SK-N-DZ (cell line): ENCODE results near the gene MEGF10.

Experiments
- DNase-seq: peaks from one replicate; pipeline ENCODE4 v3.0.0-alpha.2; 2015; ENCODE audit warnings: low spot score

The MEGF10 gene

DNA sequence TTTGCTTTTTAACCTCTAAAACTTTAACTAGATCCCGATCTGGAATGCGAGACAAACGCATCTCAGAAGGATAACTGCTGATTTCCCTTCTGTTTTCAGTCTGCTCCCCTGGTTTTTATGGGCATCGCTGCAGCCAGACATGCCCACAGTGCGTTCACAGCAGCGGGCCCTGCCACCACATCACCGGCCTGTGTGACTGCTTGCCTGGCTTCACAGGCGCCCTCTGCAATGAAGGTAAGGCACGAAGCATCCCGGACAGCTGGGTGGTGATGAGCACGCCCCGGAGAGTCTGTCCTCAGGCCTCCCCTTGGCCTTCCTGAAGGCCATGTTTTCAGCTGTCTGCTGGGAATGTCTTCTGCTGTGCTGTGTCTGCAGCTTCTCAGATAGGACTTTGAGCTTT, 144.0 kb downstream of the MEGF10 start:
- no peak for DNase-seq

DNA sequence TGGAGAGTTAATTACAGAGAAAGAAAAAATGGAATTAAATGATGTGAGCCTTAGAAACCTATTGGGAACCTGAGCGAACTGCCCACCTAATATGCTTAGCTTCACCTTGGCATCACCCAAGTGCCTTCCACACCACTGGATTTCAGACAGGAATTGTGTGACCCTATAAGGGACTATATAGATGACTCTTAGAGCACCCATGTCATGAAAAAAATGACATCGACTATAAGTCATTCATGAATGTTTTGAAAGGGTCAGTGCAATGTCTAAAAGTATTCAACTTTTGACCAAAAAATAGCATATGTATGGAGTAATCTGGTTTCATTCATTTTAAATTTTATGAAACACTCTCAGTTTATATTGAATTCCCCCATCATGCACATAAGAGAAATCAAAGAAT, 145.2 kb downstream of the MEGF10 start:
- DNase-seq: no peak

DNA sequence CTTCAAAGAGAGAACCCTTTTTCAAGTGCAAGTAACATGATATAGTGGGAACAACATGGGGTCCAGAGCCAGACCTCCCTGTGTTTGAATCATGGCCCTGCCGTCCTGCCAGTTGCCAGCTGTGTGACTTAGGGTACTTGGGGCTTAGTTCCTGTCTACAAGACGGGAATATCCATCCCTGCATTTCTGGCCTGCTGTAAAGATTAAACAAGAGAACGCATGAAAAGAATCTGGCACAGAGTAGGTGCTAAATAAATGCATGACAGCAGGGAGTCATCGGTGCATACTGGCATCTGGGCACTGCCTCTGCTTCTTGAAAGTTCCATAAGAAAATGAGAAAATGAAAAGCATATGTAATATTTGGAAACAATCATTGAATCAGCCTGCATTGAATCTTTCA, 149.0 kb downstream of the MEGF10 start:
- no peak for DNase-seq

DNA sequence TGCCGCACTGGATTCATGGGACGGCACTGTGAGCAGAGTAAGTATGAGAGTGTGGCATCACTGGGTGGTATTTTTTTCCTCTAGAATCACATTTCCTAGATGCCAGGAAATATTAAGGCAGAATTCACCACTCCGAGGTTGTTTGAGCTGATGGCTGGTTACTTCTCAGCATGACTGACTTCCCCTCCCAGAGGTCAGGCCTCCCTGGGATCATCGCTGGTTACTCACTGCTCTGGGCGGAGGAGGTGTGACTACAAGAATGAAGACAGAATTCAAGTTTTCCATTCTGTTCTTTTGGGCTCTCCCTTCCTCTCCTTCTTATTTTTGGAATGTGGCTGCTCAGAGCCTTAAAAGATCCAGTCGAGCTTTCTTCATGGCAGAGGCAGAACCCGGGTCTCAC, 150.2 kb downstream of the MEGF10 start:
- DNase-seq: no peak

DNA sequence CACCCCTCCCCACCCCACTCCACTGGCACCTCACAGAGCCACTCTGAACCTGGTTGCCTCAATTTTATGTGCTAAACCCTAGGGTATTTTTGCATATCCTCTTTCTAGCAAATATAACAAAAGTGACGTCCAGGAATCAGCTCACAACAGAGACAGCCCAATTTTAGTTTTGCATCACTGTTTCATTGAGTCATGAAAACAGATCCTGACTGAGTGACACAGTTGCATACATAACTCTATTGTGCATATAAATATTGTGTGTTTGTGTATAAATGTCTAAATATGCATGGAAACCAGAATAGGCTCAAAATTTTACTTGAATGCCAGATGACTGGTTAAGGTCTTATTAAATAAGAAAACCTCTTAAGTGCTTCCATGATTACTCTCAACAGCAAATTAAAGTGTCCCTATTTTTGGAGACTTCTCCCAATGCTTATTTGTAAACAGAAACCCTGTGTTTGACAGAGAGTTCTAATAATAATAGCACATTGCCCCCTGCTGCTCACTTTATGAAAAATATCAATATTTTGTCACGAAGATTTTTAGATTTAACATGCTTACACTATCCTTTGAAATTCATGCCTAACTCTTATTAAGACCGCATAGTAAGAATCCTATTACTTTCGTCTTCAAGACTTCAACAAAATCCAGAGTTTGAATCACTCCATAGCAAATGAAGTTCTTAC, 151.3 kb downstream of the MEGF10 start:
- DNase-seq: peak; percentile 22

DNA sequence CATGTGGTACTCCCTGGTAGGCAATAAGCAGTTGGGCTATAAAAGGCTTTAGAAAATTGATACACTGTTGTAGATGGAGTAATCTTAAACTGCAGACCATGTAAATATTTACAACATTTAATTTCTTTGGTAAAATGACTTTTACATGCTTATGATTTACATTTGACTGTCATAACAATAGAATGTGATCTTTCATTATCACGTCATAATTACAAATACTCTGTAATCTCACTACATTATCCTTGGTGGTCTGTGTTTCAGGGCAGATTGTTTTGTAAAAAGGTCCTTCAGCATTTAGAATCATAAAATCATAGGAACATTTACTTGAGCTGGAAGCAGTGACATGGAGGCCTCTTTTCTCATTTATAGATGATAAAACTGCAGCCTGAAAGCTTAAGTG, 153.6 kb downstream of the MEGF10 start:
- DNase-seq: no peak

DNA sequence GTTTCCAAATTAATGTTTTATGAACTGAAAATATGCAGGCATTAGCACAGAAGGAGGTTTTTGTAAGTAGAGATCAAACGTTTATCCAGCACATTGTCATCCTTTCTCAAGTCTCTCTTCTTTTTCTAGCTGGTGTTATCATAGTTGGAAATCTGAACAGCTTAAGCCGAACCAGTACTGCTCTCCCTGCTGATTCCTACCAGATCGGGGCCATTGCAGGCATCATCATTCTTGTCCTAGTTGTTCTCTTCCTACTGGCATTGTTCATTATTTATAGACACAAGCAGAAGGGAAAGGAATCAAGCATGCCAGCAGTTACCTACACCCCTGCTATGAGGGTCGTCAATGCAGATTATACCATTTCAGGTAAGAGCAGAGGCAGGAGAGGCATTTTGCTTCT, 154.7 kb downstream of the MEGF10 start:
- no peak for DNase-seq

DNA sequence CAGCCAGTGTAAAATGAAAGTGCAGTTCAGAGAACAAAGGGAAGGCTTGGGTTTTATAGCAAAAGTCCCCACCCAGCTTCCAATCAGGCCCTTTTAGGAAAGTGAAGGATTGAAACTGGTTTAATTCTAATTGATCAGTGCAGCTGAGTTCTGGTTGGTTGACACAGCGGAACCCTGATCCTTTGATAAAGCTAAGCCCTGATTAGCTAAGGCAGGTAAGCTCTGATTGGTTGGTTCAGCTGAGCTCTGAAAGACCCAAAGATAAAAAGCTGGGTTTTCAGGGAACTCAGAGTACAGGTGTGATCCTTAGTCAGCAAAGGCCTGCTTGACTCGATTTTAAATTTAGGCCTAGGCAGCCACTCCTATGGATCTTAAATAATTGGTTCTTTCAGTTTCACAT, 156.0 kb downstream of the MEGF10 start:
- no peak for DNase-seq

DNA sequence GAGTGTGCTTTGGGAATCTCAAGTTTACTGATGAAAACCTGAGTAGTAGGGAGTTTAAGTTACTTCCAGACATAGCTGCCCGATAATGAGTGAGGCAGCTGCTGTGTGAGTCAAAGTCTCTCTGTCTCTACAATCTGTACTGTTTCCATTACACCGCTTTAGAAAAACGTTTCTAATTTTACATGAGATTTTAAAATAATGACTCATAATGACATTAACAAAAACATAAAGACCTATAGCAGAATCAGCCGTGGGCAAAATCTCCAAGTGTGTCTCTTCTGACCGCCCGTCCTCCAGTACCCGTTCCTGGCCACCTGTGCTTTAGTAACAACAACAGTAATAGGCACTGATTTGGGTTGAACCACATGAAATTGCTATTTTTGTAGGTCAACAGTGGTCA, 157.2 kb downstream of the MEGF10 start:
- DNase-seq: no peak

DNA sequence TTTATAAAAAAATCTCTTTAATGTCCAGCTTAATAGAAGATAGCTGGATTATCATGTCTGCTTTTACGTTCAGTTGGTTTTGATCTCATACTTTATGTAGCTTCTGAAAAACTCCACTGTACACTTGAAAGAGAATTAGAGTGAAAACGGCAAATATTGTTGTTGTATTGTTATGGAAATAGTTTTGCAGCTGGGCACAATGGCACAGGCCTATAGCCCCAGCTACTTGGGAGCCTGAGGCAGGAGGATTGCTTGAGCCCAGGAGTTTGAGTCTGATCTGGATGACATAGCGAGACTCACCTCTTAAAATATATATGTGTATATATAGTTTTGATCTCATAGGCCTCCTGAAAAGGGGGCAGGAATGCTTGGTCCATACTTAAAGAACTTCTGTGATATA, 159.4 kb downstream of the MEGF10 start:
- no peak for DNase-seq

DNA sequence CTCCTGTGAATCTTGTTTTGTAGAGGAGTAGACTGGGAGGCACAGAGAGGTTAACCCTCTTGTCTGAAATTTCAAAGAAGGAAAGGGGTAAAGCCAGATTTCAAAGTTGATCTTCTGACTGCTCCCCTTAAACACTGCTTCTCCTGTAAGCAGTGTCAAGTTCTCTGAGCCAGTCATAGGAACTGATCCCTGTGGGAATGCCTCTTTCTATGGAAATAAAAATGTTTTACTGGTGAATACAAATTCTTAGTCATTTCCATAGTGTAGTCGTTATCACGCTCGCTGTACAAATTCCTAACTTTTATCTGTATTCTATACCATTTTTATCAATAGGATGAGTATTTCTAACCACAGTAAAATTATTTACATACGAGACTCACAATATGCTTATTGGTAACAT, 160.5 kb downstream of the MEGF10 start:
- no peak for DNase-seq

DNA sequence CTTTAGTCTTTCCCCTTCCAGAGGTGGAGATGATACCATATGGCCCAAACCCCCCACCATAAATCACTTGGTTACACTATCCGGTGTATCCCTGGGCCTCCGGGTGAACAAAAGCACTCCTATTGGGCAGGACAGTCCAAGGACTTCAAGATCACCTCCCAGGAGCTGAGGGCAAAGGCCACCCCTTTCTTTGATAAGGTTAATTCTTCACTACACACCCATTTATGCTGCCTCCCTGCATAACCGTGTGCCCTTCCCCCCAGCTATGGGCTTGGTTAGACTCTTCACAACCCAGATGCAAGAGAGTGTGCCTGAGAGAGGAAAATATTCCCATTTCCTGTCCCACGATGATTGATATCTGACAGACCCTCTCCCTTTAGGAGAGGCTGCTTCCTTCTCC, 162.0 kb downstream of the MEGF10 start:
- no peak for DNase-seq

DNA sequence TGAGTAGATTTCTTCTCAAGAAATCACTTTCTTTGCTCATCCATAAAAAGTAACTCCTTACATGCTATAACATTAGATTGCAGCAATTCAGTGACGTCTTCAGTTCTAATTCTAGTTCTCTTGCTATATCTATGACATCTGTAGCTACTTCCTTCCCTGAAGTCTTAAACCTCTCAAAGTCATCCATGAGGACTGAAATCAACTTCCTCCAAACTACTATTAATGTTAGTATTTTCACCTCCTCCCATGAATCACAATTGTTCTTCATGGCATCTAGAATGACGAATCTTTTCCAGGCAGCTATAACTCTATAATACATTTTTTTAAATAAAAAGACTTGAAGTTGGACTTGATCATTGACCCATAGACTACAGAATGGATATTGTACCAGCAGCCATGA, 180.6 kb downstream of the MEGF10 start:
- no peak for DNase-seq

DNA sequence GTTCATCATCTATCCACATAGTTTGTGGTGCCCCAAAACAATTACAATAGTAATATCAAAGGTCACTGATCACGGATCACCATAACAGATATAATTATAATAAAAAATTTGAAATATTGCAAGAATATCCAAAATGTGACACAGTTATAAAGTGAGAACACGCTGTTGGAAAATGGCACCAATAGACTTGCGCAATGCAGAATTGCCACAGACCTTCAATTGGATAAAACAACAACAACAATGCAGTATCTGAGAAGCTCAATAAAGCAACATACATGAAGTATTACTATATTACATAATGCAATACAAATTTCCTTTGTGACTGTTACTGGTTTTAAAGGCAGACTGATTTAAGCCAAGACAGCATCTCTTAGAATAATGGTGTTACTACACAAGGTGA, 182.1 kb downstream of the MEGF10 start:
- DNase-seq: no peak

DNA sequence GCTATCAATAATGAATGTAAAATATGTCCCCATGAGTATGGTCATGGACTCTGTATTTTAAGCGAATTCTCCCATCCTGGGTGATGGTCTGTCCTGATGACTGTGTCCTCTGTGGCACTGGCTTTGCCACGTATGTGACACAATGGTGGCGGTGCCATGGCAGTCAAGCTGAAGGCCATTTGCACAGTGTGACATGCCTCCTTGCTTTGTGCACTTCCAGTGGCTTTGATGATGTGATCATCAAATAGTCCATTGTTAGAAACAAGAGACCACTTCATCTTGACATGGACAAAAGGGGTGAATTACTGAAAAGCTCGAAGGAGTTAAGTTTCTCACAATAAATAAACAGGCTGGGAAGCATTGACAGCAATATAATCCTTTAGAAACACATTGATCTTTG, 195.9 kb downstream of the MEGF10 start:
- no peak for DNase-seq

DNA sequence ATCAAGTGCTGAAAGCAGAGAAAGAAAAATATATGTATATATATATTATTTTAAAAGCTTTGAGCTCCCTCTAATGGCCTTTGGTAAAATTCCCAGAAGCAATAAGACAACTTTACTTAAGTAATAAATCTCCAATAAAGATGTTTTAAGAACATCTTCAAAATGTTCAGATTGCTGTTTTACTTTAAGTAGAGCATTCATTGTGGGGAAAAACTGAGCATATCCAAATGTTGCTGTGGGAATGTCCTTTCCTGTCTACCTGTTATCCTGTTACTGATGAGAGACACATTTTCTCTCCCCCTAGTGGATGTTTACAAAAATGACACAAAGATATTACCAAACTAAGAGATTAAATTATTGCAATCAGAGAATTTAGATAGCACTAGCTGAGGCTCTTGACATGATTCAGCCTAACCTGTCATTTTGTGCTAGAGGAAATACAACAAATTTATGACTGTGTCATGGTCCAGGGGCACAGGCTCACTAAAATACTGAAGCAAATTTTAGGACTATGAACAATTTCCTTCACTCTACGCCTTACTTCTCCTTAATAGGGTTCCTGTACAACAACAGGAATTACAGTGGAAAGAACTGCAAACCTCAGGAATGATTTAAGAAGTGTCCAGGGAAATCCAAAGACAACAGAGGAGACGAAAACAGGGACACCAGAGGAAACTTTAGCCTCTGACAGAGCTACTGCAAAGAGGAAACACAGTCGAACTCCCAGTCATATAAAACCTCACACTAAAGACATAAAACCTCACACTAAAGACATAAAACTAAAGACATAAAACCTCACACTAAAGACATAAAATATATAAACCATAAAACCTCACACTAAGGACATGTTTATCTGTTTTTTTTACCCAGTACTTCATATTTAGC, 202.5 kb downstream of the MEGF10 start:
- DNase-seq: peak; percentile 66

DNA sequence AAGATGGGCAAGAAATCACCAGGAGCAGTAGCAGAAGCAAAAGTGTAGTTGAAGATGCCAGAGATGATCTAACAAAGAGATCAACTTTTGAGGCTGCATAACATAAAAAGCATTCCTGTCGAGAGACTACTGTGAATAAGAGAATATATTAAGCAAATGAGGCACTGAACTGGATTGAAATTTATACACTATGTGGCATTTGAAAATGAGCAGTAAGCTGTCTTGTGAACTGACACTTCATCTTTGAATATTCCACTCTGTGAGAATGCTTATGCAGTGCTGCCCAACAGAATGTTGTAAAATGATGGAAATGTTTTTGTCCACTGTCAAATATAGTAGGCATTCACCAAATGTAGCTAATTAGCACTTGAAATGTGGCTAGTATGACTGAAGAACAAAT, 208.0 kb downstream of the MEGF10 start:
- DNase-seq: no peak

DNA sequence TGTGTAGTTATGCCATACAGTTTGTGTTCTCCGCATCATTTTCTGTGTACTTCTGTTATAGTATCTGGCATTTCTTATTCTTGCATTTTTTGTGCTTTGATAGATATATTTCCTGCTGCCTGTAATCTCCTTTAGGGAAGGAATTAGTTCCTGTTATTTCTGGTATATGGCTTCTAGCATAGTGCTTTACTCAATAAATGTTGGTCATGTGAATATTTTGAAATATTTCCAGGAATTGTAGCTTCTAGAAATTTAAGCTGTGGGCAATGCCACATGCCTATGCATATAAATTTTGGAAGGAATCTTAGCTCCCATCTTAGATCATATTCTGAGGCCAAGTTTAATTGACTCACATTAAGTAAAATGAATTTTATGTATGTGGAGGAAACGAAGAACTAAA, 215.3 kb downstream of the MEGF10 start:
- no peak for DNase-seq

DNA sequence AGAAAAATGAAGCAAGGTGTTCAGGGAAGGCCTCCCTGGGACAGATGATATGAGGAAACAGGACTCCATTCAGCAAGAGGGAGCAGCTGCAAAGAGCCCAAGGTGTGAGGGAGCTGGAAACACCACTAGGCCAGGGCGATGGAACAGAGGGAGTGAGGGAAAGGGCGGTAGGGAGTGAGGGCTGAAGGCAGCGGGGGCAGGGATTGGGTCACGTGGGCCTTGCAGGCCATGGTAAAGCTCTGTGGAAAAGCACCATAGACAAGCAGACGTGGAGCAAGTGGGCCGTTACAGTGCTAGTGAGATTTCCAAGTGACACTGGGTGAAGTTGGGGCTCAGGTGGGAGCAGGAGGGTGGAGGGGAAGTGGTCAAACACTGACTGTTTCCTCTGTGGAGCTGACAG, 216.0 kb downstream of the MEGF10 start:
- DNase-seq: peak; percentile 18

DNA sequence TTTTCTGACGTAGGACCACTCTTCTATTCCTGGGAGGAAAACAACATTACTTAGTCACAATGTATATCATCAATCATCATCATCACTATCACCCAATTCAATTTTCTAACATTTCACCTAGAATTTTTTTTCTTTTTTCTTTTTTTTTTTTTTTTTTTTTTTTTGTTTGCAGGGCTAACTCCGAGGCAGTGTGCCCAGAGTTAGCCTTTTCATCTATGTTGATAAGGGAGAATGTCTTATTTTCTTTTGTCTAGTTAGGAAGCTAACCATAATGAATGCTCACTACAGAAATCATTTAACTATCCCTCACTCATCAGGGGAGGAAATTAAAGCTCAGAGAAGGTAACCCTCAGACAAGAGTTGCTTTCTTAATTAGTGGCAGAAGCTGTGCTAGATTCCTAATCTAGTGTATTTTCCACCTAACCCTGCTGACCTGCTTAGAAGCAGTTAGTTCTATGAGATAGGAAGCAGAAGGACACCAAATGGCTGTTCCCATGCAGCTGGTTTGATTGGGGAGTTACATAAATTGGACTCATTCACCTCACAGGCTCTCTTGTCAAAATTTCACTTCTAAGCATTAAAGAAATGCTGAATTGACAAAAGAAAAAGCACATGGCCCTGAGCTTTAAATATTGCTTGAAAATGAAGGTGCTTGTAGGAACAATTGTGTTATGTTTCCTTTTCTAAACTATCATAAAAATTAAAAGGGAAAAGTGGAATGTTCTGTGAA, 218.2 kb downstream of the MEGF10 start:
- DNase-seq: no peak
